Activated naive CD4-positive, alpha-beta T cell treated with anti-CD3 and anti-CD28 coated beads, Interleukin-2, amount 10 ng/mL, durations not matched to agents 7 days and 5 days (primary cell): ENCODE results near the gene TFAP2C.

Source experiments
- CTCF ChIA-PET: fragments of 350-600 bp; sonication (Branson Sonifier 250); formaldehyde crosslinking; loops from one replicate; lab custom pipeline; 2021; ENCODE audit warnings: antibody characterized with exemption; lab: Charles Lee
- DNase-seq: peaks from one replicate; pipeline ENCODE4 v3.0.0-alpha.2; 2020
- H3K27ac Mint-ChIP-seq: one replicate; pipeline ENCODE4 v1.8.0; 2021; ENCODE audit warnings: mild to moderate bottlenecking, moderate library complexity, mixed read lengths
- H3K27me3 Mint-ChIP-seq: one replicate; pipeline ENCODE4 v1.8.0; 2021; ENCODE audit warnings: mild to moderate bottlenecking, mixed read lengths
- H3K36me3 Mint-ChIP-seq: one replicate; pipeline ENCODE4 v1.8.0; 2021; ENCODE audit warnings: mixed read lengths
- H3K4me1 Mint-ChIP-seq: one replicate; pipeline ENCODE4 v1.8.0; 2021; ENCODE audit warnings: mixed read lengths
- H3K4me3 Mint-ChIP-seq: one replicate; pipeline ENCODE4 v1.8.0; 2021; ENCODE audit warnings: mild to moderate bottlenecking, moderate library complexity, mixed read lengths
- H3K9me3 Mint-ChIP-seq: one replicate; pipeline ENCODE4 v1.8.0; 2021; ENCODE audit warnings: mixed read lengths

TFAP2C gene

GRCh38 chr20:56628873-56629463 lies at the start of gene TFAP2C:
TFAP2C (plus strand) TSS chr20:56629306; CDS start chr20:56629545, 239 bp downstream.
- peak within 1 kb of the TSS; percentile 47 for H3K4me3 Mint-ChIP-seq

GRCh38 chr20:56580226-56580625 lies 48.9 kb upstream of the TFAP2C start:
- Mint-ChIP-seq H3K4me3 (no peak overlapping the region), H3K36me3 (no peaks in the 10 kb centered on the region), H3K4me1 (no peaks in the 10 kb centered on the region), H3K27me3 (peaks cover 10% of the 10 kb centered on the region), H3K9me3 (no peaks in the 10 kb centered on the region), H3K27ac (no peak overlapping the region)
- DNase-seq, result no peak
- CTCF ChIA-PET, result interaction anchor here (1.4 kb wide), 1 partner anchor 30 kb away, joined by 4 read pairs; no protein-coding TSS in a partner anchor

More at GRCh38 chr20:56628873-56629463, at the start of gene TFAP2C:
- Mint-ChIP-seq H3K27me3 (peaks cover 100% of the 10 kb centered on the region), H3K9me3 (no peaks in the 10 kb centered on the region), H3K4me1 (peaks cover 20% of the 10 kb centered on the region), H3K36me3 (no peaks in the 10 kb centered on the region), H3K27ac (no peak within 1 kb of the TSS)
- CTCF ChIA-PET, result interaction anchor here (0.6 kb wide), 1 partner anchor 276 kb away, joined by 3 read pairs; no protein-coding TSS in a partner anchor
- DNase-seq, result peak; percentile 42

GRCh38 chr20:56581701-56582100 lies 47.4 kb upstream of the TFAP2C start:
- no peak overlapping the region for H3K27ac Mint-ChIP-seq
- H3K9me3 Mint-ChIP-seq, result no peaks in the 10 kb centered on the region
- no peak for DNase-seq
- H3K36me3 Mint-ChIP-seq, result no peaks in the 10 kb centered on the region
- CTCF ChIA-PET, result no interaction called here
- H3K27me3 Mint-ChIP-seq, result peaks cover 4% of the 10 kb centered on the region
- H3K4me3 Mint-ChIP-seq, result no peak overlapping the region
- H3K4me1 Mint-ChIP-seq, result no peaks in the 10 kb centered on the region

- CTCF ChIA-PET, result no interaction called here
- Mint-ChIP-seq H3K36me3 (no peaks in the 10 kb centered on the region), H3K4me3 (no peak overlapping the region), H3K9me3 (no peaks in the 10 kb centered on the region), H3K4me1 (no peaks in the 10 kb centered on the region), H3K27me3 (peaks cover 4% of the 10 kb centered on the region), H3K27ac (no peak overlapping the region)
- no peak for DNase-seq
Measured at GRCh38 chr20:56582542-56582941, 46.6 kb upstream of the TFAP2C start.

DNA sequence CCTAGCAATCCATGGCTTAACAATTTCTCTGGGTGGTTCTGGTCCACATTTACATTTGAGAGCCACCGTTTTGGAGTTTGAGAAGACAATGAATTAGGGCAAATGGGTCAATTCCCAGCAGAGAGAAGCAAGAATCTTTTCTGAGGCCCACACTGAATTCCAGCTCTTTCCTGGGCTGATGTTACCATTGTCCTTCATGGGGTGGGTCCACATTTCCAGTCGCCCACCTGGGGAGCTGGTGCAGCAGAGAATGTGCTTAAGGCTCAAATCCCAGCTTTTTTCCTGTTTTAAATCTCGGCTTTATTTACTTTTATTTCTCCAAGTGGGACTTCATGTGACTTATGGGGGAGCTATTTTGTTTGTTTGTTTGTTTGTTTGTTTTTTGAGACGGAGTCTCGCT lies 44.2 kb upstream of the TFAP2C start:
- CTCF ChIA-PET, result no interaction called here
- H3K36me3 Mint-ChIP-seq, result no peaks in the 10 kb centered on the region
- peaks cover 4% of the 10 kb centered on the region for H3K27me3 Mint-ChIP-seq
- H3K4me3 Mint-ChIP-seq, result no peak overlapping the region
- no peaks in the 10 kb centered on the region for H3K4me1 Mint-ChIP-seq
- no peak for DNase-seq
- H3K9me3 Mint-ChIP-seq, result no peaks in the 10 kb centered on the region
- H3K27ac Mint-ChIP-seq, result no peak overlapping the region

GRCh38 chr20:56587307-56588041 lies 41.6 kb upstream of the TFAP2C start:
- Mint-ChIP-seq H3K4me1 (no peaks in the 10 kb centered on the region), H3K36me3 (no peaks in the 10 kb centered on the region), H3K4me3 (no peak overlapping the region), H3K27ac (no peak overlapping the region), H3K9me3 (no peaks in the 10 kb centered on the region), H3K27me3 (no peaks in the 10 kb centered on the region)
- CTCF ChIA-PET, result interaction anchor here (1.2 kb wide), 1 partner anchor 37 kb away, joined by 4 read pairs; no protein-coding TSS in a partner anchor
- no peak for DNase-seq

DNA sequence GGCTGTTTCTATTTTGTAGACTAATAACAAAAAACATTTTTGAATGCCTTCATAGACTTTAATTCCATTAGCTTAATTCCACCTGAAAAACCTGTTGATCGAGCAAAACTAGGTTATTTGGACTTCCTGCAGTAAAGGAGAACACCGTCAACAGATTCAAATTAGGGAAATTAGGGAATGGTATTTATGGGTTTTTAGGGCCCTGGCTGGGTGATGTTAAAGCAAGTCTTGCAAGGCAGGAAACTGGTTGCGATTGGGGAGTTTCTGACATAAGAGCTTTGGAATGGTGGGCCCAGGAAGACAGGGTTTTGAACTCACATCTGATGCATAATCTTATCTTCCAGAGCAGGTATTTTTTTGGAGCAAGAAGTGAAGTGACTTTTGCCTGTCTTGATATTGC lies 40.1 kb upstream of the TFAP2C start:
- no peaks in the 10 kb centered on the region for H3K9me3 Mint-ChIP-seq
- H3K4me1 Mint-ChIP-seq, result no peaks in the 10 kb centered on the region
- H3K27me3 Mint-ChIP-seq, result peaks cover 4% of the 10 kb centered on the region
- no peak overlapping the region for H3K4me3 Mint-ChIP-seq
- no peaks in the 10 kb centered on the region for H3K36me3 Mint-ChIP-seq
- CTCF ChIA-PET, result interaction anchor here (1.8 kb wide), 1 partner anchor 39 kb away, joined by 7 read pairs; no protein-coding TSS in a partner anchor
- no peak overlapping the region for H3K27ac Mint-ChIP-seq
- no peak for DNase-seq

DNA sequence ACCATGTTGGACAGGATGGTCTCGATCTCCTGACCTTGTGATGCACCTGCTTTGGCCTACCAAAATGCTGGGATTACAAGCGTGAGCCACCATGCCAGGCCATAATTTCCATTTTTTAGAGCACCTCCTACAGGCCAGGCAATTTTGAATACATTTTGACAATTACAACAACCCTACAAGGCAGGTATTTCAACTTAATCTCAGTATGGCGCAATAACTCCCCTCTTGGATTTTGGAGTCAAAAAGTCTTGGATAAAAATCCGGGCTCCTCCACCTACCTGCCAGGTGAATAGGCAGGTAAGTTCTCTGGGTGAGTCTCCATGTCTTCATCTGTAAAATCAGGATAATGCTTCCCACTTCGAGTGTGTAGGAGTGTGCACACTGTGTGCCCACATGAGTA lies 39.5 kb upstream of the TFAP2C start:
- no peak overlapping the region for H3K27ac Mint-ChIP-seq
- H3K27me3 Mint-ChIP-seq, result peaks cover 4% of the 10 kb centered on the region
- DNase-seq, result no peak

DNA sequence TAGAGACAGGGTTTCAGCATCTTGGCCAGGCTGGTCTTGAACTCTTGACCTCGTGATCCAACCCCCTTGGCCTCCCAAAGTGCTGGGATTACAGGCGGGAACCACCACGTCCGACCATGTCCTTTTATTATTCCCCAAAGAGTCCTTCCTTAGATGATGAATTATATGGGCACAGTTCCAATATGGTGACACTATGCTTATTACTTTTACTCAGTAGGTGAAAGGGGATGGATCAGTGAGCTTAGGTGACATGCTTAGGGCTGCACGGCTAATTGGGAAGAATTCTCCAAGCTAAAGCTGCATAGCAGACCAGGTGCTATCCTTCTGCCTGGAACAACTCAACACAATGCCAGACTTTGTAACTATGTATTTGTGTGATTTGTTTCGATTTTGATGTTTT lies 38.2 kb upstream of the TFAP2C start:
- DNase-seq, result no peak
- Mint-ChIP-seq H3K4me3 (no peak overlapping the region), H3K4me1 (no peaks in the 10 kb centered on the region), H3K9me3 (no peaks in the 10 kb centered on the region), H3K27ac (no peak overlapping the region), H3K27me3 (peaks cover 10% of the 10 kb centered on the region), H3K36me3 (no peaks in the 10 kb centered on the region)
- CTCF ChIA-PET, result no interaction called here

More for the DNA sequence above, 39.5 kb upstream of the TFAP2C start:
- Mint-ChIP-seq H3K4me1 (no peaks in the 10 kb centered on the region), H3K36me3 (no peaks in the 10 kb centered on the region), H3K9me3 (no peaks in the 10 kb centered on the region), H3K4me3 (no peak overlapping the region)
- CTCF ChIA-PET, result interaction anchor here (1.8 kb wide), 1 partner anchor 40 kb away, joined by 7 read pairs; no protein-coding TSS in a partner anchor

- H3K27ac Mint-ChIP-seq, result no peak overlapping the region
- no peaks in the 10 kb centered on the region for H3K36me3 Mint-ChIP-seq
- CTCF ChIA-PET, result no interaction called here
- peaks cover 10% of the 10 kb centered on the region for H3K27me3 Mint-ChIP-seq
- no peak overlapping the region for H3K4me3 Mint-ChIP-seq
- no peak for DNase-seq
- H3K4me1 Mint-ChIP-seq, result no peaks in the 10 kb centered on the region
- no peaks in the 10 kb centered on the region for H3K9me3 Mint-ChIP-seq
Measured at GRCh38 chr20:56592211-56592610, 36.9 kb upstream of the TFAP2C start.

GRCh38 chr20:56592817-56593216 lies 36.3 kb upstream of the TFAP2C start:
- CTCF ChIA-PET, result no interaction called here
- Mint-ChIP-seq H3K9me3 (no peaks in the 10 kb centered on the region), H3K36me3 (no peaks in the 10 kb centered on the region), H3K4me3 (no peak overlapping the region), H3K27ac (no peak overlapping the region), H3K27me3 (peaks cover 10% of the 10 kb centered on the region), H3K4me1 (no peaks in the 10 kb centered on the region)
- DNase-seq, result no peak

GRCh38 chr20:56595746-56596475 lies 33.2 kb upstream of the TFAP2C start:
- no peak for DNase-seq
- H3K27ac Mint-ChIP-seq, result no peak overlapping the region
- CTCF ChIA-PET, result no interaction called here
- no peaks in the 10 kb centered on the region for H3K9me3 Mint-ChIP-seq
- H3K27me3 Mint-ChIP-seq, result peaks cover 10% of the 10 kb centered on the region
- no peak overlapping the region for H3K4me3 Mint-ChIP-seq
- no peaks in the 10 kb centered on the region for H3K36me3 Mint-ChIP-seq
- no peaks in the 10 kb centered on the region for H3K4me1 Mint-ChIP-seq

DNA sequence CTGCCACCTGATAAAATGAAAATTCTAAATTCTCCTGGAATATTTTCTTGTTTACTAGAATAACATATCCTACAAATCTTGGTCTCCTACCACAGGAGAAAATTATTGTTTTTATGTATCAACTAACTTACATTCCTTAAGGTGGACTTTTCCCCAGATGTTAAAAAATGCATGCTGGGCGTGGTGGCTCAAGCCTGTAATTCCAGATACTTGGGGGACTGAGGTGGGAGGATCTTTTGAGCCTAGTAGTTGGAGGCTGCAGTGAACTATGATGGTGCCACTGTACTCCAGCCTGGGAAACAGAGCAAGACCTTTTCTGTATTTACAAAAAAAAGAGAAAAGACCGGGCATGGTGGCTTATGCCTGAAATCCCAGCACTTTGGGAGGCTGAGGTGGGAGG lies 27.9 kb upstream of the TFAP2C start:
- Mint-ChIP-seq H3K27me3 (no peaks in the 10 kb centered on the region), H3K9me3 (no peaks in the 10 kb centered on the region), H3K27ac (no peak overlapping the region), H3K4me3 (no peak overlapping the region), H3K4me1 (no peaks in the 10 kb centered on the region), H3K36me3 (no peaks in the 10 kb centered on the region)
- no peak for DNase-seq
- CTCF ChIA-PET, result no interaction called here

DNA sequence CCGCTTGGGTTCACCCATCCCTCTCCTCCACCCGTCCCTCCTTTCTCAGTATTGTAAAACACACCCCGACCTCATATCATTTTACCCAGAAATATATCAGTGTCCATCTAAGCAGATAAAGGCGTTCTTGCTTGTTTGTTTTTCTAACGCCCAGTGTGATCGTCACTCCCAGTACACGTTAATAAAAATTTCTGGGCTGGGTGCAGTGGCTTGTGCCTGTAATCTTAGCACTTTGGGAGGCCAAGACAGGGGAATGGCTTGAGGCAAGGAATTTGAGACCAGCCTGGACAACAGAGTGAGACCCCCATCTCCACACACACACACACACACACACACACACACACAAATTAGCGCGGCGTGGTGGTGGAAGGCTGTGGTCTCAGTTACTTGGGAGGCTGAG lies 24.4 kb upstream of the TFAP2C start:
- CTCF ChIA-PET, result no interaction called here
- Mint-ChIP-seq H3K36me3 (no peaks in the 10 kb centered on the region), H3K4me1 (no peaks in the 10 kb centered on the region), H3K27me3 (no peaks in the 10 kb centered on the region), H3K27ac (no peak overlapping the region), H3K4me3 (no peak overlapping the region), H3K9me3 (no peaks in the 10 kb centered on the region)
- no peak for DNase-seq
